Stimulated activated naive CD4-positive, alpha-beta T cell treated with Interleukin-2 at 50 U/mL for 16 hours (primary cell): ENCODE data around the gene SLC30A10.
"Not testable (repeated sequence)": the region's sequence is repeated elsewhere in the genome, so short reads cannot be mapped to it uniquely, and the experiment has no call there.

Source experiments
- DNase-seq: peaks from one replicate; lab custom pipeline; 2025; lab: John Stamatoyannopoulos, UW

The SLC30A10 gene

DNA sequence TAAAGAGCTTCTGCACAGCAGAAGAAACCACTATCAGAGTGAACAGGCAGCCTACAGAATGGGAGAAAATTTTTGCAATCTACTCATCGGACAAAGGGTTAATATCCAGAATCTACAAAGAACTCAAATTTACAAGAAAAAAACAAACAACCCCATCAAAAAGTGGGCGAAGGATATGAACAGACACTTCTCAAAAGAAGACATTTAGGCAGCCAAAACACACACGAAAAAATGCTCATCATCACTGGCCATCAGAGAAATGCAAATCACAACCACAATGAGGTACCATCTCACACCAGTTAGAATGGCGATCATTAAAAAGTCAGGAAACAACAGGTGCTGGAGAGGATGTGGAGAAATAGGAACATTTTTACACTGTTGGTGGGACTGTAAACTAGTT lies 36.5 kb downstream of the SLC30A10 start:
- DNase-seq = not testable (repeated sequence)

DNA sequence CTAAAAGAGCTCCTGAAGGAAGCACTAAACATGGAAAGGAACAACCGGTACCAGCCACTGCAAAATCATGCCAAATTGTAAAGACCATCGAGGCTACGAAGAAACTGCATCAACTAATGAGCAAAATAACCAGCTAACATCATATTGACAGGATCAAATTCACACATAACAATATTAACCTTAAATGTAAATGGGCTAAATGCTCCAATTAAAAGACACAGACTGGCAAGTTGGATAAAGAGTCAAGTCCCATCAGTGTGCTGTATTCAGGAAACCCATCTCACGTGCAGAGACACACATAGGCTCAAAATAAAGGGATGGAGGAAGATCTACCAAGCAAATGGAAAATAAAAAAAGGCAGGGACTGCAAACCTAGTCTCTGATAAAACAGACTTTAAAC lies 39.7 kb downstream of the SLC30A10 start:
- DNase-seq = not testable (repeated sequence)

DNA sequence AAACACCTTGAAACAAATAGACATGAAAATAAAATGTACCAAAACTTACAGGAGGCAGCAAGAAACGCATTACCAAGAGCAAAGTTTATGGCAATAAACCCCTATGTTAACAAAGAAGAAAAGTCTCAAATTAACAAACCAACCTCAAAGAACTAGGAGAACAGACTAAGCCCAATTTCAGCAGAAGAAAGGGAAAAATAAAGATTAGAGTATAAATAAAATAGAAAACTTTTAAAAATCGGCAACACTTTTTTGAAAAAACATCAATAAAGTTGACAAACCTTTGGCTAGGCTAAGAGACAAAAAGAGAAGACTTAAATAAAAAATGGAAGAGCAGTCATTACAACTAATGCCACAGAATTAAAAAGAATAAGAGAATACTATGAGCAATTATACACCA lies 42.7 kb downstream of the SLC30A10 start:
- no peak for DNase-seq

GRCh38 chr1:219883400-219884332 lies 44.7 kb downstream of the SLC30A10 start:
- DNase-seq = no peak

DNA sequence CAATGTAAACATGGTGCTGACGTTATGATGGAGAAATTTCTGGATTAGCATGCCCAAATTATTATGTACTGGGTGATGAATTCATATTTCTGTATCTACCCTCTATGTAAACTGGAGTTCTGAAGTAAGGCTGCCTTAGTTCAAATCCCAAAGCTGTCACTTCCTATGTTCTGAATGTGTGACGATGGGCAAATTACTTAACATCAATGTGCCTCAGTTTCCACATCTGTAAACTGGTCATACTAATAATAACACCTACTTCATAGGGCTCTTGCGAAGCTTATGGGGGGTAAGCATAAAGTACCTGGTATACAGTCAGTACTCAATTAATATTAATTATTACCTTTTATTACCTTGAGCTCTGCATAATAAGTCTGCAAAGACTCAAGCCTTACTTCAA lies 45.6 kb downstream of the SLC30A10 start:
- DNase-seq = no peak

DNA sequence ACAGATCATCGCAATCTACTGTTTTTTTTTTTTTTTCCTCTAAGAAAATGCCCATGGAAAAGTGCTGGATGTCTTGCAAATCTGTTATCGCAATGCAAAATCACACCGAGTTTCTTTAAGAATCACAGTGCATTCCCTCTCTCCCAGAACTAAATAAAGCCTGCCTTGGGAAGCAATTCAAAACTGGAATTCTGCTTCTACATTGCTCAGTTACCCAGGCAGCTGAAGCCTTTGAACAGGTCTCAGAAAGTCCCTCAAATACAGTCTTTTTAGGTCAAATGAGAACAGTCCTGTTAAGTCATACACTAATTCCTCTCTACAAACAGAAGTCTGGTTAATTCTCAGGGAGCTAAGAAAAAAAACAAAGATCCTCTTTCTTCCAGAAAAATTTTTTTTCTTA lies 46.3 kb downstream of the SLC30A10 start:
- DNase-seq = no peak

DNA sequence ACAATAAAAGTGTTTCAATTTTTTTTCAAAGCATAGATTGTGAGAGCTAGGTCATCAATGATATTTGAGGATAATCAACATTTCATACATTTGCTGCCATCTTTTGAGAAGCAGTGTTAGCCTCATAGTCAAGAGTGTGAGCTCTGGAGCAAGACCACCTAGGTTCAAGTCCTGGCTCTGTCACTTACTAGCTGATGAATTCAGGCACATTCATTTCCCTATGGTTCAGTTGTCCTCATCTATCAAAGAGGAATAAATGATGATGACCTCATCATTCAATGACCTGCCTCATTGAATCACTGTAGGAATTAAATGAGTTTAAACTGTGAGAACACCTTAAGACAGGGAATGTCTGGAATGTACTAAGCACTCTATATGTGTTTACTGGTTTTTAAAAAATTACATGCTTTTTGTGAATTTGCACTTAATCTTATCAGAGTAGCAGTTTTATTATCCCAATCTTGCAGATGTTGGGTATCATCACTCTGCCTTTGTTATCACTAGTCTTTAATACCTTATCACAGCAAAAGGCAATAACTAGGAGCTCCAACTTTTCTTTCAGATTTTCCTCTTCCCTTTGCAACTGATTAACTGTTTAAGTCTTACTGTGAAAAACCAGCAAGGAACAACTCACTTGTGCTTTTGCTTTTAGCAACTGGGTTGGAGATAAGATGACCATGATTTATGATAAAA lies 47.4 kb downstream of the SLC30A10 start:
- no peak for DNase-seq

DNA sequence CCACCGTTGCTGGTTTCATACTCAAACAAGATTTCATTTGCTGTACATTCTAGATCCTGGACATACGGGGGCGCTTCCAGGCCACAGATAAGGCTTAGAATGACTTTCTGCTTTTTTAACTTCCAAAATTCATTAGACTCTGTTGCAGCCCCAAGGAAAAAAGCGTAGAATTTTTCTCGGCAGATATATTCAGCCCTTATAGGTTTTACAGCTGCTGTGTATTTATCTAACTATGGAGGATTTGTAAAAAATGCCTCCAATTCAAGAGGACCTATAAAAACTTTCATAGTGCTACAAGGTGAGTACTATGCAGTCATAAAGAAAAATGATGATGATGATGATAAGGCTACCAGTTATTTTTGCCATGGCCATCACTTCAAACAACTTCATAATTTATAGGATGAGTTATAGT lies 51.6 kb downstream of the SLC30A10 start:
- DNase-seq = no peak

- no peak for DNase-seq
Measured at GRCh38 chr1:219875860-219876259, 52.5 kb downstream of the SLC30A10 start.

- not testable (repeated sequence) for DNase-seq
Measured at GRCh38 chr1:219872538-219872937, 55.8 kb downstream of the SLC30A10 start.

DNA sequence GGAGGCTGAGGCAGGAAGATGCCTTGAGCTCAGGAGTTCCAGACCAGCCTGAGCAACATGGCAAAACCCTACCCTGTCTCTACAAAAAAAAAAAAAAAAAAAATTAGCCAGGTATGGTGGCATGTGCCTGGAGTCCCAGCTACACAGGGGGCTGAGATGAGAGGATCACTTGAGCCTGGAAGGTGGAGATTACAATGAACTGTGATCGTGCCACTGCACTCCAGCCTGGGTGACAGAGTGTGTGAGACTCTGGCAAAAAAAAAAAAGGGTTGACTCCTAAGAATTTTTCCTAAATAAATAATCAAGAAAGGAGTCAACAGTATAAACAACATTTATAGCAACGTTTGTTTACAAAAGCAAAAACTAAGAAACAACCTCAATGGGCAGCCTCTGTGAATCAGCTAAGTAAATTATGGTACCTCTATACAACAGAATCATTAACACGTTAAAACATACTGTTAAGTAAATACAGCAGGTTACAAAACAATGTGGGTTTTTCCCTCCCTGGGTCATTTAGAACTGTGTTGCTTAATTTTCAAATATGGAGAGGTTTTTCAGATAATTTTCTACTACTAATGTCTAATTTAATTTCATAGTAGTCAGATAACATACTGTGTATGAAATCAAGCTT lies 56.8 kb downstream of the SLC30A10 start:
- no peak for DNase-seq

- not testable (repeated sequence) for DNase-seq
Measured at GRCh38 chr1:219868615-219869014, 59.7 kb downstream of the SLC30A10 start.
